Measurements from ENCODE around the gene ARHGEF38.

The ARHGEF38 gene

GRCh38 chr4:105607876-105608275, 55.5 kb downstream of the ARHGEF38 start:
- TF ChIP-seq GATA2 (IDR thresholded peaks at IDR 0.05; ENCODE audit: low read depth, low read length) (no peak), GATA3 (IDR thresholded peaks at IDR 0.05; ENCODE audit: low read depth, low read length) (no peak)

GRCh38 chr4:105613306-105613705, 60.9 kb downstream of the ARHGEF38 start:
- no peak for TF ChIP-seq GATA2 (IDR thresholded peaks at IDR 0.05; ENCODE audit: low read depth, low read length)
- TF ChIP-seq GATA3 (IDR thresholded peaks at IDR 0.05; ENCODE audit: low read depth, low read length), result no peak

- TF ChIP-seq GATA2 (IDR thresholded peaks at IDR 0.05; ENCODE audit: low read depth, low read length) (no peak), GATA3 (IDR thresholded peaks at IDR 0.05; ENCODE audit: low read depth, low read length) (no peak)
These were observed 66.9 kb downstream of the ARHGEF38 start for GRCh38 chr4:105619188-105619931.

GRCh38 chr4:105620640-105621323, 68.4 kb downstream of the ARHGEF38 start:
- TF ChIP-seq GATA2 (IDR thresholded peaks at IDR 0.05; ENCODE audit: low read depth, low read length) (no peak), GATA3 (IDR thresholded peaks at IDR 0.05; ENCODE audit: low read depth, low read length) (no peak)

DNA sequence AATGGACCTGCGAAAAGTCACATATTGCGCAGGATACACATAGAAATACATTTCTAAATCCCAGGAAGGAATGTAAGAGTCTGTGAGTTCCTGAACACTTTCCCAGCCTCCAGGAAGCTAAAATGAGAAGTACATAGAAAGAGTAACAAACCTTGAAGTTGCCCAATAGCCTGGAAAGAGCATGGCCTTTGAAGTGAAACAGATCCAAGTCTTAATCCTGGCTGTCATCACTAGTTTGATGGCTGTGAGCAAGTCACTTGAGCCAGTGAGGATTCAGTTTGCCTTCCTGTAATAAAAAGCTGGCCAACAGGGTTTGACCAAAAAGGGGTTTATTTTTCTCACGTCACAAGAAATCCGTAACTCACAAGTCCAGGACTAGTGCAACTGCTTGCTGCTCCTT, 69.8 kb downstream of the ARHGEF38 start:
- TF ChIP-seq GATA3 (IDR thresholded peaks at IDR 0.05; ENCODE audit: low read depth, low read length) (no peak), GATA2 (IDR thresholded peaks at IDR 0.05; ENCODE audit: low read depth, low read length) (no peak)

GRCh38 chr4:105623099-105623498, 70.7 kb downstream of the ARHGEF38 start:
- TF ChIP-seq GATA2 (IDR thresholded peaks at IDR 0.05; ENCODE audit: low read depth, low read length) (no peak), GATA3 (IDR thresholded peaks at IDR 0.05; ENCODE audit: low read depth, low read length) (no peak)

- TF ChIP-seq GATA2 (IDR thresholded peaks at IDR 0.05; ENCODE audit: low read depth, low read length) (no peak), GATA3 (IDR thresholded peaks at IDR 0.05; ENCODE audit: low read depth, low read length) (no peak)
These were observed 72.1 kb downstream of the ARHGEF38 start for GRCh38 chr4:105624530-105624929.

GRCh38 chr4:105625214-105625613, 72.8 kb downstream of the ARHGEF38 start:
- TF ChIP-seq GATA3 (IDR thresholded peaks at IDR 0.05; ENCODE audit: low read depth, low read length) (no peak), GATA2 (IDR thresholded peaks at IDR 0.05; ENCODE audit: low read depth, low read length) (no peak)

DNA sequence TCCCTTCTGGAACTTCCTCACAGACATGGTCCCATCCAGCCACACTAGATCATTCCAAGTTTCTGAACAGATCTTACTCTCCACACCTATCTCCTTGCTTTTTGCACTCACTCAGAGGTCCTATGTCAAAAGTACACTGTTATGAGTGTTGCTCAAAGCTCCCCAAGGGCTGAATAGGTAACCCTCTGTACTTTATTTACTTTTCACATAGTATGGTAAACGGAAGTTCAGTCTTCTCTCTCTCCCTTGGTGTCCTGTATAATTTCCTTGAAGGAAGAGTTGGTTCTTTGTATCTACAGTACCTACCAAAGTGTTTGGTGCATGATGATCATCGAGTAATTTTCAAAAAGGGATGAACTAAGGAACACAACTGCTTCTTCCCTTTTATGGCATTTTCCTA, 74.4 kb downstream of the ARHGEF38 start:
- TF ChIP-seq GATA2 (IDR thresholded peaks at IDR 0.05; ENCODE audit: low read depth, low read length) (no peak), GATA3 (IDR thresholded peaks at IDR 0.05; ENCODE audit: low read depth, low read length) (no peak)

GRCh38 chr4:105627620-105628019, 75.2 kb downstream of the ARHGEF38 start:
- no peak for TF ChIP-seq GATA3 (IDR thresholded peaks at IDR 0.05; ENCODE audit: low read depth, low read length)
- TF ChIP-seq GATA2 (IDR thresholded peaks at IDR 0.05; ENCODE audit: low read depth, low read length), result no peak

GRCh38 chr4:105630670-105631655, 78.5 kb downstream of the ARHGEF38 start:
- TF ChIP-seq GATA3 (IDR thresholded peaks at IDR 0.05; ENCODE audit: low read depth, low read length), result no peak
- TF ChIP-seq GATA2 (IDR thresholded peaks at IDR 0.05; ENCODE audit: low read depth, low read length), result no peak

- TF ChIP-seq GATA3 (IDR thresholded peaks at IDR 0.05; ENCODE audit: low read depth, low read length), result no peak
- TF ChIP-seq GATA2 (IDR thresholded peaks at IDR 0.05; ENCODE audit: low read depth, low read length), result no peak
These were observed 79.5 kb downstream of the ARHGEF38 start for GRCh38 chr4:105631818-105632400.

DNA sequence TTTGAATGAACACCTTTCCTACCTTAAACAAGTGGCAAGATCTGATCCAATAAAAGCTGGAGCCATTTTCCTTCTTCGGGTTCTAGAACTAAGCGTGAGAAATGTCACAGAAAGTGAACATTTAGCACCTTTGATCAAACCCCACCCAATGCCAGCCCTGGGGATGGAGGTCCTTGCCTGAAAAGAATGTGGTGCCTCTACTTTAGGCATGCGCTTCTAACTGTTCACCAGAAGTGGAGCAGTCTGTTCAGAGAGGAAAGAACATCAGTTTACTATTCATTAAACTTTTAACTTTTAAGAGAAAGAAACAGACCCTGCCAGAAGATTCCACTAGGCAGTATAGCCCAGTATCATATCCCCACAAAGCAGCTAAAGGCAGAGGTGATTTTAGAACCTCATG, 80.2 kb downstream of the ARHGEF38 start:
- TF ChIP-seq GATA2 (IDR thresholded peaks at IDR 0.05; ENCODE audit: low read depth, low read length) (no peak), GATA3 (IDR thresholded peaks at IDR 0.05; ENCODE audit: low read depth, low read length) (no peak)

GRCh38 chr4:105633241-105633640, 80.8 kb downstream of the ARHGEF38 start:
- no peak for TF ChIP-seq GATA2 (IDR thresholded peaks at IDR 0.05; ENCODE audit: low read depth, low read length)
- TF ChIP-seq GATA3 (IDR thresholded peaks at IDR 0.05; ENCODE audit: low read depth, low read length), result no peak

Data from SH-SY5Y (cell line).